Measurements from ENCODE around the gene A4GALT.

The A4GALT gene

GRCh38 chr22:42702675-42703074 is 18.0 kb downstream of the A4GALT start:
- DNase-seq (ENCODE audit: low read depth in 4 of 4, low spot score in 1 of 4), result no peak

GRCh38 chr22:42701694-42702093 is 19.0 kb downstream of the A4GALT start:
- no peak for DNase-seq (ENCODE audit: low read depth in 4 of 4, low spot score in 1 of 4)

DNA sequence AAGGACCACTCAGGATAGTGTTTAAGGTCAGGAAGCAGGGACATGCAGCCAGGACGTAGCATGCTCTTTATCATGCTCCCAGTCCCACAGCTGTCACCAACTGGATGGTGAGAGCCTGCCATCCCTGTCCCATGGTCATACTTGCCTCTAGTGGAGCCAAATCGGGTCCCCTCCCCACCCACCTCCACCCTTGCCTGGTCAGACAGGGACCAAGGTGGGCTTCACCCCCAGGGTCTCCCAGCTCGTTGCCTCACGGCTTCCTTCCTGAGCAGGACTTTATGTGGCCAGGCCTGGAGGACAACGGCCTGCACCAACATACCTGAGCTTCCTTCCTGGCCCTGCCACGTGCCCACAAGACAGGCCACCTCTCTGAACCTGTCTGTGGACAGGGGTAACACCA is 19.8 kb downstream of the A4GALT start:
- no peak for DNase-seq (ENCODE audit: low read depth in 4 of 4, low spot score in 1 of 4)

DNA sequence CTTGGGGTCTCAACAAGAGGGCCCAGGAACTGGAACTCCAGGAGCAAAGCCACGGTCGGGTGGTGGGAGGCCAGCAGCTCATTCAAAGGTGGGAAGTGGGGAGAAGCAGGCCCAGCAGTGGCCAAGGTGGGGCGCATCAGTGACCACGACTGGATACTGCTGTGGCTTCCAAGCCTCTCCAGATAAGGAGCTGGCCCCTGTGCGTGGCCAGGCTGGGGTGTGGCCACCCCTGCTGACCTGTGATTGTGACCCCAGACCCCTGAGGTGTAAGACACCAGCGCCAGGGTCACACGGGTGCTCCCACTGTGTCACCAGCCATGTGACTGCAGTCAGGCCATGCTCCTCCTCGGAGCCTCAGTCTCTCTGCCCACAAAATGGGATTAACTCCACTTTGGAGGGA is 20.3 kb downstream of the A4GALT start:
- no peak for DNase-seq (ENCODE audit: low read depth in 4 of 4, low spot score in 1 of 4)

- DNase-seq (ENCODE audit: low read depth in 4 of 4, low spot score in 1 of 4), result no peak
Observed at GRCh38 chr22:42699976-42700352, 20.7 kb downstream of the A4GALT start.

- no peak for DNase-seq (ENCODE audit: low read depth in 4 of 4, low spot score in 1 of 4)
Observed at GRCh38 chr22:42699281-42699975, 21.2 kb downstream of the A4GALT start.

- no peak for DNase-seq (ENCODE audit: low read depth in 4 of 4, low spot score in 1 of 4)
Observed at GRCh38 chr22:42697542-42698013, 23.1 kb downstream of the A4GALT start.

- no peak for DNase-seq (ENCODE audit: low read depth in 4 of 4, low spot score in 1 of 4)
Observed at GRCh38 chr22:42696331-42696967, 24.2 kb downstream of the A4GALT start.

DNA sequence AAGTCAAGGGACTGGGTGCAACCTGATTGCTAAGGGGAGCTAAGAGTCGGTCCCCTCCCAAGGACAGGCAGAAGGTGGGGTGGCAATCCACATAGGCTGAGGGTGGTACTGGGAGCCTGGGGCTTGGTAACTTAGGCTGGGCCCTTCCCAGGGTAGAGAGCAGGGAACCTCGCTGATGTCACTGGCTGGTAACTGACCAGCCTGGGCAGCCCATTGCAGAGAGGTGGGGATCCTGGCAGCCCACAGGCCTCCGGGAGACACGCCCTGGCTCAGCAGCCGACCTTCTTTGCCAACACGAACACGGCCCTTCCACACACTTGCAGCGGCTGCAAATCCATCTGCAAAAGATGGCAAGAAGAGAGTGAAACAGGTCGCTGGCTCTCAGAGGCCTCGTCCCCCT is 25.4 kb downstream of the A4GALT start:
- no peak for DNase-seq (ENCODE audit: low read depth in 4 of 4, low spot score in 1 of 4)

DNA sequence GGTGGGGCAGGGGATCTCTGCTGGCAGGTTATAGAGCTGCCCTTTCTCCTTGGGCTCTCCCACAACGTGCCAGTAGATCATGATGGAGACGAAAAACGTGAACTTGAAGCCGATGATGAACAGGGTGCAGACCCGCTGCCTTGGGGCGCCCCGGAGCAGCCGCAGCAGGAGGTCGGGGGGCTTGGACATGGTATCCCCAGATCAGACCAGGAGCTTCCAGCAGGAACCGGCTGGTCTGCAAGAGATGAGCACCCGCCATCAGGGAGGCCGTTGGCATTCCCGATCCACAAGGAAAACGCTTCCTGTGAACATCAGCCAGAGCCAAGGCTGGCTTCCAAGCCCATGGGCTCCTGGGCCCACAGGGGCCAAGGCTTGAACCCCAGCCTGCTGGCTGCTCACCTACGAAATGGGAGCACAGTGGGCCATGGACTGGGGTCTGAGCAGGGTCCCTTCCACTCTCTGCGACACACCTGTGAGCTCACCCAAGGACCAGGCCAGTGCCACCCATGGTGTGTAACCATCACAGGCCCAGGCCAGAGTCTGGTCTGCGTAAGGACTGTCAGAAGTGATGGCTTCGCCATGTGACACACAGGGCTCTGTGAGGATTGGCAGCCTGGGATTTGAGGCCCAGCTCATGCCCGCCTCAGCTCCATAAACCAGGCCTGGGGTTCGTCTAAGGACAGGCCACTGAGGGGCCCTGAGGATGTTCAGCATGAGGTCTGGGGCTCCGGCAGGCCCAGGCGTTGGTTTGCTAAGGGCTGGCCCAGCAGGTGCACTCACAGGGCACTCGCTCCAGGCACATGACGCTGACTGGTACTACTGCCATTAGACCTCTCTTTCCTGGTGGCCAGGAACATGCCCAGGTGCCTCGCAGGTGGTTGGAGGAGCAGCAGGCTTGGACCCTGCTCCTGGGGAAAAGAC is 26.6 kb downstream of the A4GALT start:
- DNase-seq (ENCODE audit: low read depth in 4 of 4, low spot score in 1 of 4), result no peak

- DNase-seq (ENCODE audit: low read depth in 4 of 4, low spot score in 1 of 4), result no peak
Observed at GRCh38 chr22:42693055-42693762, 27.5 kb downstream of the A4GALT start.

- no peak for DNase-seq (ENCODE audit: low read depth in 4 of 4, low spot score in 1 of 4)
Observed at GRCh38 chr22:42692239-42693054, 28.2 kb downstream of the A4GALT start.

GRCh38 chr22:42691440-42691839 is 29.2 kb downstream of the A4GALT start:
- no peak for DNase-seq (ENCODE audit: low read depth in 4 of 4, low spot score in 1 of 4)

DNA sequence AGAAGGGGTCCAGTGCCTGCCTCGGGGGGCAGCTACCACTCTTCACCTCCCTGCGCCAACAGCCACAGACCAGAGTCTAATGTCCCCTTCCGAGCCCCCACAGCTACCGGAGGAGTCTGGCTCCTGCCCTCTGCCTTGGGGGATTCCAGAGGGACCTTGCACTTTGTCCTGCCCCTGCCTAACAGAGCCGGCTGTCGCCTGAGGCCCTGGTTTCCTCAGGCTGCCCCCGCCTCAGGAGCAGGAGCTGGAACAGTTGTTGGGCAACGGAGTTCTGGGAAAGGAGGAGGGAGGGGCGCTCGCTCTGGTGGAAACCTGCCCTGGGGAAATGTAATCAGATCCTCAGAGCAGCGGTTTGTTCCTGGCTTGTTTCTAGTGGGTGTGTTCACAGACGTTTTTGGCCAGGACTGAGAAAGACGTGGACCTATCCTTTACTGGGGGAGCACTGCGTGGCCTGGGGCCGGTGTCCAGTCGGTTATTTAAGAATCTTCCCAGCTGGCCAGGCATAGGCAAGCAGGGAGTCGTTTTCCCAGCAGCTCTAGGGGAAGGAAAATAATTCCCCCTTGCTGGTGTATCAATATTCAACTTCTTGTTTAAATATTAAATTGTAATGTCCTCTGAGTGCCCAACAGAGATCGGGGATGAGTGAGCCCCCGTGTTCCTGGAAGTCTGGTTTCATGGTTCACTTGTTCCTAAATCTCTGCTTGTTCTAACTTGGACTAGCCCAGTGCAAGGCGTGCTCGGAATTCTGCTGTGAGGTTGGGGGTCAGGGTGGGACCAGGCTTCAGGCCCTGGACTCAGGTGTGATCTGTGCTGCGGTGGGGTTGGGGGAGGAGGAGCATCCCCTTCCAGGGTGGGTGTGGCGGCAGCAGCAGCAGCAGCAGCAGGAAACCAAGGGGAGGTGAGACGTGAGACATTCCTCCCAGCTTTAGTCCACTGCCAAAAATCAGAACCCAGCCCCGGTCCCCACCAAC is 32.1 kb downstream of the A4GALT start:
- DNase-seq (ENCODE audit: low read depth in 4 of 4, low spot score in 1 of 4), result no peak

- DNase-seq (ENCODE audit: low read depth in 4 of 4, low spot score in 1 of 4), result no peak
Observed at GRCh38 chr22:42686756-42687491, 33.7 kb downstream of the A4GALT start.

GRCh38 chr22:42685941-42686653 is 34.6 kb downstream of the A4GALT start:
- no peak for DNase-seq (ENCODE audit: low read depth in 4 of 4, low spot score in 1 of 4)

DNA sequence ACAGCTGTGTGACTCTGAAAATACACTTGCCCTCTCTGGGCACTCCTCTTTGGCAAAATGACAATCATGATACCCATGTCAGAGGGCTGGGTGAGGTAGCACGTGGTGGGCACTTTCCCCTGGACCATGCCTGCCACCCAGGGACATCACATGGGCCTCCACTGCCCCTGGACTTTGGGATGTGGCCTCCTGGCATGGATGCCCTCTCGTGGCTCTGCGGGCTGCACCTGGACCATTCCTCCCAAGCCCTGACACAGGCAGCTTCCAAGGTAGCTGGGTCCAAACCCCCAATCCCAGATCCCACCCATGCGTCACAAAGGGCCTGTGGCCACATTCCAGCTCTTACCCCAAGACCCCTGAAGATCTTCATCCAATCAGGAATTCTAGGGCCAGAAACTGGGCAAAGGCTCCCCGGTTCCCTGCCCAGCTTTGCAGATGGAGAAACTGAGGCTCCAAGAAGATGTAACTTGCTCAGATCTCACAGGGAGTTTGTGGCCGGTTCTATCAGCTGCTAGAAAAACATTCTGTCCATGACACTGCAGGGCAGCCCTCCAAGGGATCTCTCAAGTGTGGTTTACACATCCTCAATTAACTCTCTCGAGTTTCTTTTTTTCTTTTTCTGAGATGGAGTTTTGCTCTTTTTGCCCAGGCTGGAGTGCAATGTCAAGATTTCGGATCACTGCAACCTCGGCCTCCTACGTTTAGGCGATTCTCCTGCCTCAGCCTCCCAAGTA is 36.0 kb downstream of the A4GALT start:
- no peak for DNase-seq (ENCODE audit: low read depth in 4 of 4, low spot score in 1 of 4)

Measured in stimulated activated CD4-positive, alpha-beta T cell treated with anti-CD3 and anti-CD28 coated beads, Interleukin-1b, Interleukin-23, amount 100 ng/mL, for 24 hours (primary cell).